Nephron progenitor cell (in vitro differentiated cells): ENCODE data around the gene AHI1.

Experiments
- DNase-seq: peaks from one replicate; pipeline ENCODE4 v3.0.0; 2021
- H3K27ac Mint-ChIP-seq: 2 replicates; pipeline ENCODE4 v1.8.0; 2021; ENCODE audit warnings: mild to moderate bottlenecking, moderate library complexity, mixed read lengths
- H3K27me3 Mint-ChIP-seq: 2 replicates; pipeline ENCODE4 v1.8.0; 2021; ENCODE audit warnings: mild to moderate bottlenecking, low read depth, mixed read lengths; ENCODE audit not compliant: poor library complexity
- H3K36me3 Mint-ChIP-seq: 2 replicates; pipeline ENCODE4 v1.8.0; 2021; ENCODE audit warnings: low read depth, mixed read lengths
- H3K4me1 Mint-ChIP-seq: 2 replicates; pipeline ENCODE4 v1.8.0; 2021; ENCODE audit warnings: mixed read lengths
- H3K4me3 Mint-ChIP-seq: 2 replicates; pipeline ENCODE4 v1.8.0; 2021; ENCODE audit warnings: mild to moderate bottlenecking, moderate library complexity, mixed read lengths
- H3K9me3 Mint-ChIP-seq: 2 replicates; pipeline ENCODE4 v1.8.0; 2021; ENCODE audit warnings: mild to moderate bottlenecking, moderate library complexity, mixed read lengths
- TF ChIP-seq, protein P1 (sequence below): fragments of 200-600 bp; sonication (generic); IDR thresholded peaks from 2 replicates; pipeline ENCODE4 v1.5.0; 2021; ENCODE audit warnings: antibody characterized with exemption

The AHI1 gene

DNA sequence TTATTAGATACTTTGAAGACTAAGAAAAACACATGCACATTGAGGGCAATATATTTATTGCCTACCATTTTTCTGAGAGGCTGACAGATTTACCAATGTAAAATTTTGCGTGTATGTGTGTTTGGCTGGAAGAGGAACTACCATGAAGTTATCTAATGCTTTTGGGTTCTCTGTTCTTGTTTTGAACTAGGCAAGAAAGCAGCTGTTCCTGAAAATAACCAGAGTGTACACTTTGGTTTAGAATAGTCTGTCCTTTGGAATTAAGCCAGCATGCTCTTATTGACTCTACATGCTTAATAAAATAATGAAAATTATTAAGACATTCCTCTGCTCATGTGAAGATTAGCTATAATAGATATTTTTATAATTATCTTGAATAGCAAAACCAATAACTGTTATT lies 187.2 kb downstream of the AHI1 start:
- H3K27me3 Mint-ChIP-seq, result no peaks in the 10 kb centered on the region
- H3K27ac Mint-ChIP-seq, result no peak overlapping the region
- TF ChIP-seq, protein P1, sequence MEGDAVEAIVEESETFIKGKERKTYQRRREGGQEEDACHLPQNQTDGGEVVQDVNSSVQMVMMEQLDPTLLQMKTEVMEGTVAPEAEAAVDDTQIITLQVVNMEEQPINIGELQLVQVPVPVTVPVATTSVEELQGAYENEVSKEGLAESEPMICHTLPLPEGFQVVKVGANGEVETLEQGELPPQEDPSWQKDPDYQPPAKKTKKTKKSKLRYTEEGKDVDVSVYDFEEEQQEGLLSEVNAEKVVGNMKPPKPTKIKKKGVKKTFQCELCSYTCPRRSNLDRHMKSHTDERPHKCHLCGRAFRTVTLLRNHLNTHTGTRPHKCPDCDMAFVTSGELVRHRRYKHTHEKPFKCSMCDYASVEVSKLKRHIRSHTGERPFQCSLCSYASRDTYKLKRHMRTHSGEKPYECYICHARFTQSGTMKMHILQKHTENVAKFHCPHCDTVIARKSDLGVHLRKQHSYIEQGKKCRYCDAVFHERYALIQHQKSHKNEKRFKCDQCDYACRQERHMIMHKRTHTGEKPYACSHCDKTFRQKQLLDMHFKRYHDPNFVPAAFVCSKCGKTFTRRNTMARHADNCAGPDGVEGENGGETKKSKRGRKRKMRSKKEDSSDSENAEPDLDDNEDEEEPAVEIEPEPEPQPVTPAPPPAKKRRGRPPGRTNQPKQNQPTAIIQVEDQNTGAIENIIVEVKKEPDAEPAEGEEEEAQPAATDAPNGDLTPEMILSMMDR, result no peak
- H3K4me3 Mint-ChIP-seq, result no peak overlapping the region
- DNase-seq, result no peak
- H3K4me1 Mint-ChIP-seq, result no peaks in the 10 kb centered on the region
- peaks cover 10% of the 10 kb centered on the region for H3K36me3 Mint-ChIP-seq
- H3K9me3 Mint-ChIP-seq, result no peaks in the 10 kb centered on the region

DNA sequence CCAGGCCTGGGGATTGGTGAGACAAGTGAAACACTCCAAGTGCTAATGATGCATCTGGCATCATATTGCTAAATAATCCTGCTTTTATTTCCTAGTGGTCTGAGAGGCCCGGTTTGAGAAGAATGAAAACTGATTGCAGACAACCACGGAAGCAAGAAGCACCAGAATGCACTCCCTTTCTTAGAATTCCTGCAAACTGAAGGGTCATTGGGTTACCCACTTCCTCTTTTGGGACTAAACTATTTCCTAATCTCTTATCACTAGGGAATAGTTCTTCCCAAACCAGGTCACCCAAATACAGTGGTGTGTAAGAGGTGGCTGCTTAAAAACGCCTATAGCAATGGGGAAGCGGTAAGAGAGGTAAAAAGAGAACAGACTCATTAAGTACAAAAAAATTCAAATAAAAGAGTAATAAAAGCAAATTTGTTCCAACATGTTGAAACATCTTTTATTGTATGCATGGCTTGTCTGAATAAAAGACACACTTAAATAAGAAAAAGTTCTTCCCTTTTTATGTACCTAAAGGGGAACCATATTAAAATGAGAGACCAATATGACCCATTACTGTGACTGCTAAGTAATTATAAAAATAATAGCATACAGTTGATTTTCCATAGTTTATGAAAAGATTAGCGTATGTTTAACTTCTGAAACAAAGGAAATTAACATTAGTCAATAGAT lies 190.7 kb downstream of the AHI1 start:
- Mint-ChIP-seq H3K27me3 (no peaks in the 10 kb centered on the region), H3K9me3 (no peaks in the 10 kb centered on the region), H3K4me1 (no peaks in the 10 kb centered on the region), H3K4me3 (no peak overlapping the region), H3K36me3 (peaks cover 13% of the 10 kb centered on the region), H3K27ac (no peak overlapping the region)
- TF ChIP-seq, protein P1, result no peak
- no peak for DNase-seq

DNA sequence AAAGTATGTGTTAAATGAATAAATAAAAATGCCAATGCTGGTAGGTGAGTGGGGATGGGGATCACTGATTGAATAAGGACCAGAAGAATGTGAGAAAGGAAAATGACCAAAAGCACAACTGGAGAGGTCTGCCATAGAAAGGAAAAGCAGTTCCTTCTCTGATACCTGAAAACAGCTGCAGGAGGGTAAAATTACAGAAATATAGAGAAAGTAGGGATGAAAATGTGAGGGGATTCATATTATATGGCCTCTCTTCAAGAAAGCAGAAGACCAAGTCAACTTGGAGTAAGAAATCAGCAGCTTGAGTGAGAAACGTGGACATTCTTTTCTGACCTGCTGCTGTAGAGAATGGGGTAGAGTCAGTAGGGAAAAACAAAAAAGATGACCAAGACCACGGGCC lies 191.4 kb downstream of the AHI1 start:
- Mint-ChIP-seq H3K4me3 (no peak overlapping the region), H3K36me3 (peaks cover 13% of the 10 kb centered on the region), H3K27ac (no peak overlapping the region), H3K9me3 (no peaks in the 10 kb centered on the region), H3K27me3 (no peaks in the 10 kb centered on the region), H3K4me1 (no peaks in the 10 kb centered on the region)
- DNase-seq, result no peak
- TF ChIP-seq, protein P1, result no peak

DNA sequence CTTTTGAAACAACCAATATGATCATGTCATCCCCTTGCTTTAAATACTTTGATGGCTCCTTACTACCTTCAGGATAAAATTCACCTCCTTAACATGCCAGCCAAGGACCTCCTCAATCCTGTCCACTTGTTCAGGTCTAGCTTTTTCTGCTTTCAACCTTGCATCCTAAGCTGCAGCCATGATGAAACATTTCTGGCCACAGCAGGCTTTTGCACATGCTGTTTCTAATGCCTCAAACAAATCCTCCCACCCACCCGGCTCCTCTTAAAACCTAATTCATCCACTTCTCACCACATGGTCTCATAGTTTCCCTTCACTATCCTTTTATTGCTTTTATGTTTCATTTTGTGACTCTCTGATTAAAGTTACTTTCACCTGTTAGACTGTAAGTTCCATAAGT lies 191.9 kb downstream of the AHI1 start:
- TF ChIP-seq, protein P1, result no peak
- no peaks in the 10 kb centered on the region for H3K4me1 Mint-ChIP-seq
- no peaks in the 10 kb centered on the region for H3K9me3 Mint-ChIP-seq
- DNase-seq, result no peak
- no peaks in the 10 kb centered on the region for H3K27me3 Mint-ChIP-seq
- no peak overlapping the region for H3K27ac Mint-ChIP-seq
- no peak overlapping the region for H3K4me3 Mint-ChIP-seq
- peaks cover 13% of the 10 kb centered on the region for H3K36me3 Mint-ChIP-seq

DNA sequence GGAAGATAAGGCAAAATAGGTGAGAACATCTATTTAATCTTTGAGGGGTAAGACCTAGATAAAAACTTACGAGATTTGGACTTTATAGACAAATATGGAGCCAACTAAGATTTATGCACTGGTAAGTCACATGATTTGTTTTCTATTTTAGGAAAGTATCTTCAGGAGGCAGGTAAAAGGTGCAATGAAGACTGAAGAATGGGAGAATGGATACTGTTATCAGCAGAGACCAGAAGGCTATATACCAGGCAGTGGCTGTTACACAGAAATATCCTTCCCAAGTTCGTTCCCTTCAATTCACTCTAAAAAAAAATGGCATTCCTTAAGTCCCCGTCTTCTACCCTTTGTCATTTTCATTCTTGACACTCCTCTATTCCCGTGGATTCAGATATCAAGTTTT lies 192.7 kb downstream of the AHI1 start:
- Mint-ChIP-seq H3K9me3 (no peaks in the 10 kb centered on the region), H3K4me1 (no peaks in the 10 kb centered on the region), H3K4me3 (no peak overlapping the region), H3K27ac (no peak overlapping the region), H3K27me3 (no peaks in the 10 kb centered on the region), H3K36me3 (peaks cover 13% of the 10 kb centered on the region)
- no peak for DNase-seq
- TF ChIP-seq, protein P1, result no peak

DNA sequence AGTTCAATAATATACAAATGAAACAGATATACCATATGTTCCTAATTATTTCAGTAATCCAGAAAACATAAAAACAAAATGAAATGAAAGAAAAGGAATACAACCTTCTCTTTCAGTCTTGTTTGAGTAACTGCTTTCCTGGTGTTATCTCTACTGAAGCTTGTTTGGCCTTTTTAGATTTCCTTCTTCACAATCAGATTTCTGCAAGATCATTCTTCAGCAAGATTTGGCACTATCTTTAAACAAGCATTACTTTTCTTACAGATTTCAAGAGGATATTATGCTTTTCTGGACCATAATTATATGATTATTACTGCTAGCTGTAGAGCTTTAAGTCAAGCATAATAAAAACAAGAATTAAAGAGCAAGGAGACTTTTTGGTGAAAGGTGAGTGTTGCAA lies 196.2 kb downstream of the AHI1 start:
- Mint-ChIP-seq H3K4me1 (no peaks in the 10 kb centered on the region), H3K4me3 (no peak overlapping the region), H3K9me3 (no peaks in the 10 kb centered on the region), H3K27me3 (no peaks in the 10 kb centered on the region), H3K27ac (no peak overlapping the region), H3K36me3 (peaks cover 13% of the 10 kb centered on the region)
- DNase-seq, result no peak
- TF ChIP-seq, protein P1, result no peak
